NCI-H526 treated with DMSO at 0.1 percent for 48 hours (cell line): ENCODE results near the gene ATPAF2.
"Not testable (repeated sequence)": the region's sequence is repeated elsewhere in the genome, so short reads cannot be mapped to it uniquely, and the experiment has no call there.

Experiments used
- DNase-seq: peaks from one replicate; lab custom pipeline; 2025; lab: John Stamatoyannopoulos, UW

Gene ATPAF2

GRCh38 chr17:18009609-18010420 lies 29.2 kb downstream of the ATPAF2 start:
- DNase-seq, result no peak

- no peak for DNase-seq
Observed at GRCh38 chr17:18008496-18009268, 30.3 kb downstream of the ATPAF2 start.

DNA sequence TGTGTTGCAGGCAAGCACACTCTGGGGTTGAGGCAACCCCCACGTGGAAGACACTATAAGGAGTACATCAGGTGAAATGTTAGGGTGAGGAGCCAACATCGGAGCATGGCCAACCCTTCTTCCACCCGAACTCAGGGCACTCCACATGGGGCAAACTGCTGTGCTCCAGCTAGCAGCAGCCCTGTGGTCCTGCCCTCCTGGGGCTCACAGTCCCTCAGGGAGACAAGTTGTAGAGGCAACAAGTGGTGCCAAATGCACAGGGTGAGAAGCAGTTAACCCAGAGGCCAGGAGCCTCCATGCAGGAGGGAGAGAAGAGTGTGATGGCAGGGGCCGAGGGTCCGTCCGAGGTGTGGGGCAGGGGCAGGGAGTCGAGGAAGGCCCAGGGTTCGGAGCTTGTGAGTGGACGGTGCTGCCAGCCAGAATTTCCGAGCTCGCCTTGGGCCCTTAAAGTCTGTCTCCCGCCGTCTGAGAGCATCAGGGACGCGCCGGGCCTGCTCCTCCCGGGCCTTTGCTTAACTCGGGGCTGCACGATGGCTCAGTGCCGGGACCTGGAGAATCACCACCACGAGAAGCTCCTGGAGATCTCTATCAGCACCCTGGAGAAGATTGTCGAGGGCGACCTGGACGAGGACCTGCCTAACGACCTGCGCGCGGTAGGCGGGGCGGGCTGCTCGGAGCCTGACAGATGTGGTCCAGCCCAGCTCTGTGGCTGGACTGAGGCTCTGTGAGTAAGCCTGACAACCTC lies 32.3 kb downstream of the ATPAF2 start:
- no peak for DNase-seq

- no peak for DNase-seq
Observed at GRCh38 chr17:18005496-18005895, 33.5 kb downstream of the ATPAF2 start.

DNA sequence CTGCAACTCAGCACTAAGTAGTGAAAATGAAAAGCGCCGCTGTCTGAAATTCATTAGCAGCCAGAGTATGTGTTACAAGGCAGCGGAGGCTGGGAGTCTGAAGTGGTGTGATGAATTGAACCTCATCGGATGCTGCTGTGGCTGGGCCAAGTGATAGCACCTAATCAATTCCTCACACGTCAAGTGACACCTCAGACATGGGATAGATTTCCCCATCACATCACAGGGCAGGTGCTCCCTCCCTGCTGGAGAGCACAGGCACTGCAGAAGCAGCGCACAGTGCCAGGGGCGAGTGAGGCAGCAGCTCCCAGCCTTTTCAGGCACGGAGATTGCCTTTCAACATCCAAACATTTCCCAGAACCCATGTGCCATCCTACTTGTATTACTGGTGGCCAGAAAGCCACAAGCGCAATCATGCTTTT lies 34.1 kb downstream of the ATPAF2 start:
- no peak for DNase-seq

GRCh38 chr17:18004345-18004744 lies 34.6 kb downstream of the ATPAF2 start:
- DNase-seq, result no peak

DNA sequence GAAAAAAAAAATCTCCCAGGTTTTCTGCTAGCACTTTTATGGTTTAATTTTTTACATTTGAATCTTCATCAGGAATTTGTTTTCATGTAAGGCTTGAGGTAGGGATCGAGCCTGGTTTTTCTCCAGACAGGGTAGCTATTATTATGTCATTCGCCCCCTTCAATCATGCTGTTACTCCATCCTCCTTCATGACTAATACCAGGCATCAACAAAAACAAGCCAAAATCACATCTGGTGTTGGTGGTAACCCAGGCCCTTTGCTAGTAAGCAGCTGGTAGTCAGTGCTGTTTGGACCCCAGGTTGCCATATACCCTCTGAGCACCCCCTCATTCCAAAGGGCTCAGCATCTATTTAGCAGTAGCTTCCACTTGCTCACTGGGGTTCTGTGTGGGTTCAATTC lies 36.8 kb downstream of the ATPAF2 start:
- no peak for DNase-seq

DNA sequence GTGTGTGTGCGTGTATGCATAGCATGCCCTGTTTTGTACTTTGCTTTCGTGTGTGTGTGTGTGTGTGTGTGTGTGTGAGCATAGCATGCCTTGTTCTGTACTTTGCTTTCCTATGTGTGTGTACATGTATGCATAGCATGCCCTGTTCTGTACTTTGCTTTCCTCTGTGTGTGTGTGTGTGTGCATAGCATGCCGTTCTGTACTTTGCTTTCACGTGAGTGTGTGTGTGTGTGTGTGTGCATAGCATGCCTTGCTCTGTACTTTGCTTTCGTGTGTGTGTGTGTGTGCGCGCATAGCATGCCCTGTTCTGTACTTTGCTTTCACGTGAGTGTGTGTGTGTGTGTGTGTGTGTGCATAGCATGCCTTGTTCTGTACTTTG lies 38.9 kb downstream of the ATPAF2 start:
- DNase-seq, result no peak

GRCh38 chr17:17999364-18000029 lies 39.5 kb downstream of the ATPAF2 start:
- no peak for DNase-seq

DNA sequence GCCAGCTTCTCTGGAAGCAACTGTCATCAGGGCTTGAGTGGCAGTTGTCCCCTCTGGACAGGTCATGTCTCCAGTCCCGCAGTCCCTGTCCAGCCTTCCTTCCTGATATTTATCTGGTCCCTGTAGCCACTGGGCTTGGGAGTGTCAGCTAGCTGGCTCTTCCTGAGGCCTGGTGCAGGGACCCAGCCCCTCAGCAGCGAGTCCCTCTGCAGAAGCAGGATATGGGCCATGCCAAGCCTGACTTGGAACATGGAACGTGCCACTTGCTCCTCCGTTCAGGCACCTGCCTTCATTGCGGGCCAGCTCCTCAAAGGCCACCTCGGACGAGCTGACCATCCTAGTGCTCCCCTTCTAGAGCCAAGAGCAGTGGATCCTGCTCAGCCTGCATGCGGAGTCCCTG lies 40.0 kb downstream of the ATPAF2 start:
- no peak for DNase-seq

GRCh38 chr17:17995887-17996286 lies 43.1 kb downstream of the ATPAF2 start:
- not testable (repeated sequence) for DNase-seq

DNA sequence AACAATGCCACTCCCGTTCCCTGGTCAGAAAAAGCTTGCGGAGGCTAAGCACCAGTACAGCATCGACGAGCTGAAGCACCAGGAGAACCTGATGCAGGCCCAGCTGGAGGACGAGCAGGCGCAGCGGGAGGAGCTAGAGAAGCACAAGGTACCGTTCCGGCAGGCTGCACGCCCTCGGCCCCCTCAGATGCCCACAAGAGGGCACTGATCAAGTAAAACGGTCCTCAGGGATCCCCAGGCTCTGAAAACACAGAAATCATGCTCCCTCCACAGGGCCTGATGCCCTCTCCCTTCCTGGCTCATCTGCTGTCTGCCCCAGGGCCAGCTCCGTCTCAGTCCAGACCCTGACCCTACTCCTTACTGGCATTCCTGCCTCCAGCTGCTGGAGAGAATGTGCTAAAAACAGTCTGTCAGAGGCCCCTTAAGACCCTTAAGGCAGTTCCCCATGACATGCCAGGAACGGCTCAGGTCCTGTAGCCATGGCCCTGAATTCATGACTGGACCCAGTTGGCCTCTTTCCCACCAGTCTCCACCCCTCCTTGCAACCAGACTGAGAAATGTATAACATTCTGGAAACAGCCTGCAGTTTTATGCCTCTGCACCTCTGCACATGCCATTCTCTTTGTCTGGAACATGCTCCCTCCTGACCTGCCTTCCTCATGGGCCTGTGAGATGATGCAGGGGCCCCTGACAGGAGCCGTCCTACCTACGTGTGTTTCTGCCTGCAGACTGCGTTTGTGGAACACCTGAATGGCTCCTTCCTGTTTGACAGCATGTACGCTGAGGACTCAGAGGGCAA lies 44.5 kb downstream of the ATPAF2 start:
- DNase-seq, result no peak

DNA sequence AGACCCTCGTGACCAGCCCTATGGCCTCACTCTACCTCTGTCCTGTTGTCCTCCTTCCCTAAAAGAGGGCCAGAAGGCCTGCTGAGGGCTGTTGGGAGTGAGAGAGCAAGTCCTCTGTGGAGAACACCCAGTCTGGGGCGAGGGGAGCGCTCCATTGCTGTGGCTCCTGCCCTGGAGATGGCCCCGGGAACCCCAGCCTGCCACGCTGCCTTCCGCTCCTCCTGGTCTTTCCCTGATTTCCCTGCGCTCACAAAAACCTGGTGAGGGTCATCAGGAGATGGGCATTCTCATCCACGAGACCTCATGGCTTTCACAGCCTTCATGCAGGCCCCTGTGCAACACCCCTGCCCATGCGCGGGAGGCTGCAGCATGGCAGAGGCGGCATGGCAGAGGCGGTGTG lies 45.1 kb downstream of the ATPAF2 start:
- no peak for DNase-seq

DNA sequence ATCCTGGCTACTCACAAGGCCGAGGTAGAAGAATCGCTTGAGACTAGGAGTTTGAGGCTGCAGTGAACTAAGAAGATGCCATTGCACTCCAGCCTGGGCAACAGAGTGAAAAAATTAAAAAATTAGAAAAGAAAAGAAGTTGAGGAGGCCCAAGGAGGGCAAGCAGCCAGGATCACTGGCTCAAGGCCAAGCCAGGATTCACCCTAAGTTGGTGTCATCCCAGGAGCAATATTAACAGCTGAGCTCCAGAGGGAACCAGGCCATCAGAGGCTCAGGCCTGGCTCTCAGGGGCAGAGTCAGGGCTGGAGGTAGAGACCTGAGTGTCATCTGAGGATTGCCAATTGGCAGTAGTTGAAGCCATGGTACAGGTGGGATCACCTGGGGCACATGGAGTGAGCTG lies 45.6 kb downstream of the ATPAF2 start:
- no peak for DNase-seq

DNA sequence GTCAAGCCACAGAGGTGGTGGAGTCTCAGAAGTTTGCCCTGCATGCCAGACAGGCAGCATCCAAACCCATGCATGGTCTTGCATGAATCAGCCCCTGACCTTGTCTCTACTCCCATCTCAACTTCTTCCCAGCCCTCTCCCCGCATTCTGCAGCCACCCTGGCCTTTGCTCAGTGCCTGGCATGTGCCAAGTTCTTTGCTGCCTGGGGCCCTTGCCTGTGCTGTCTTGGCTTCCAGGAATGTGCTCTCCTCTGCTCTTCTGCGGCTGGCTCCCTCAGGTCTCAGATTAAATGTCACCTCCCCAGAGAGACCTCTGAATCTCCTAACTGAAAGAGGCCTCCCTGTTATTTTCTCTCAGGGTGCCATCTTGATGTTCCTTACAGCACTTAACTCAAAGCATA lies 48.7 kb downstream of the ATPAF2 start:
- DNase-seq, result no peak

GRCh38 chr17:17989618-17990017 lies 49.4 kb downstream of the ATPAF2 start:
- no peak for DNase-seq

- DNase-seq, result no peak
Observed at GRCh38 chr17:17989081-17989480, 49.9 kb downstream of the ATPAF2 start.

- no peak for DNase-seq
Observed at GRCh38 chr17:17988427-17988945, 50.5 kb downstream of the ATPAF2 start.

DNA sequence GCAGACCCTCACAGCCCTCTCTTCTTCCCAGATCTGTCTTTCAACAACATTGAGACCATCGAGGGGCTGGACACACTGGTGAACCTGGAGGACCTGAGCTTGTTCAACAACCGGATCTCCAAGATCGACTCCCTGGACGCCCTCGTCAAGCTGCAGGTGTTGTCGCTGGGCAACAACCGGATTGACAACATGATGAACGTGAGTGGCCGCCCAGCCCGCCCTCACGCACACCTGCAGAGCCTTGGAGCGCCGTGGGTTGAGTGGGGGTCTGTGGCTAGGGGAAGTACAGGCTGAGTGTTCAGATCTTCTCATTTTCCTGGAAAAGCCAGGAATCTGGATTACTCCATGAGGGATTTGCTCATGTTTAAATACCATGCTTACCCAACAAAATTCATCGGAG lies 51.1 kb downstream of the ATPAF2 start:
- no peak for DNase-seq

DNA sequence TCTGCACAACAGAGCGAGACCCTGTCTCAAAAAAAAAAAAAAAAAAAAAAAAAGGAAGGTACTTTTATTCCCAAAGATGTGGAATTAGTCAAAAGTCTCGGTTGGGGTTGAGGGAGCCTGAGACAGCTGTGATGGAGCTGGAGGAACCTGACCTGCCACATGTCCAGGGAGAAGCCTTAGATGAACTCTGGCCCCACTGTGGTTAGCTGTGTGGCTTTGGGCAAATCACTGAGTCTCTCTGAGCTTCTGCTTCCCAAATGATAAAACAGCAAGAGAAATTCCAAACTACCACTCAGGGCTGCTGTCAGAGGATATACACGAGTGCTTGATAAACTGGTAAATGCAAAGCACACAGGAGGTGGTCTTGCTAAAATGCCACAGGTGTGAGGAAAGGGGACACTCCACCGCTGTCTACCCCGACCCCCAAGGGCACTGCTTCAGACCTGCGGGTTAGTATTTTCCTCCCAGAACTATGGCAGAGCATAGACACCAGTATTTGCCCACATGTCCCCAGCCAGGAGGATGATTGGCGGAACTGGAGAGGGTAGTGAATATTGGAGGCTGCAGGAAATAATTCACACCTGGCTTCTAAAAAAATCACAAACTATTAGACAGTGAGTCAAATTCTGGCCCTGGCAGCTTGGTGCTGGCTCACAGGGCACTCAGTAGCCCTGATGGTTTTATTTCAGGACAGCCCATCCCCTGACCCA lies 51.6 kb downstream of the ATPAF2 start:
- DNase-seq, result no peak
